Measurements from ENCODE around the gene PLXNA1. TPM values are rescaled to one million over a fixed set of nuclear protein-coding genes. Genes with fewer than 3 reads are reported as not detected.

Gene PLXNA1
- total and polyA plus RNA-seq, 2 experiments from 2014 or later: 19.7 to 35.1 TPM

DNA sequence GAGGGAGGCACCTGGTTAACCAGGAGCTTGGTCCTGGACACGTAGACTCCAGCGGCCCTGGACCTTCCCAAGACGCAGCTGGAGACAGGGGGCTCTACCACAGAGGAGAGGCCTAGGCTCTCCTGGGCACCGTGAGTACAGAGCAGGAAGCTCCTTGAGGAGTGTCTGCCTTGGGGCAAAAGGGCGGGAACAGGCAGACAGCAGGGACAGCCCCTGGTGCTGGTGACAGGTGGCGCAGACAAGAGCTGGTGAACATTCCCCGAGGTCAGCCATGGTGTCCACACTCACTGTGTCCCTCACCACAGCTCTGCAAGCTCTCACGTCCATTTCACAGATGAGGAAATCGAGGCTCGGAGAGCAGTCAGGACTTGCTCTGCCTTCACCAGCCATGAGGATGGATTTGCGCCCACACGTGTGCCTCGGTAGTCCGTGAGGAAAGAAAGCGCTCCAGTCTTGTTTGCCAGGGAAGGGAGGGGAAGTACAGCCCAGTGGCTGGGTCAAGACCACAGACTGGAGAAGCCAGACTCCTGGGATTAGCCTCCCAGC is 2.6 kb upstream of the PLXNA1 start:
- TF ChIP-seq, protein P1, sequence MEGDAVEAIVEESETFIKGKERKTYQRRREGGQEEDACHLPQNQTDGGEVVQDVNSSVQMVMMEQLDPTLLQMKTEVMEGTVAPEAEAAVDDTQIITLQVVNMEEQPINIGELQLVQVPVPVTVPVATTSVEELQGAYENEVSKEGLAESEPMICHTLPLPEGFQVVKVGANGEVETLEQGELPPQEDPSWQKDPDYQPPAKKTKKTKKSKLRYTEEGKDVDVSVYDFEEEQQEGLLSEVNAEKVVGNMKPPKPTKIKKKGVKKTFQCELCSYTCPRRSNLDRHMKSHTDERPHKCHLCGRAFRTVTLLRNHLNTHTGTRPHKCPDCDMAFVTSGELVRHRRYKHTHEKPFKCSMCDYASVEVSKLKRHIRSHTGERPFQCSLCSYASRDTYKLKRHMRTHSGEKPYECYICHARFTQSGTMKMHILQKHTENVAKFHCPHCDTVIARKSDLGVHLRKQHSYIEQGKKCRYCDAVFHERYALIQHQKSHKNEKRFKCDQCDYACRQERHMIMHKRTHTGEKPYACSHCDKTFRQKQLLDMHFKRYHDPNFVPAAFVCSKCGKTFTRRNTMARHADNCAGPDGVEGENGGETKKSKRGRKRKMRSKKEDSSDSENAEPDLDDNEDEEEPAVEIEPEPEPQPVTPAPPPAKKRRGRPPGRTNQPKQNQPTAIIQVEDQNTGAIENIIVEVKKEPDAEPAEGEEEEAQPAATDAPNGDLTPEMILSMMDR (IDR thresholded peaks at IDR 0.05; ENCODE audit: poor library complexity): no peak
- peaks cover 12% of the 10 kb centered on the region for H4K20me1 ChIP-seq (ENCODE audit: insufficient read depth, poor library complexity, severe bottlenecking)
- no peak overlapping the region for H3K4me2 ChIP-seq
- DNase-seq (ENCODE audit: low spot score): no peak
- peaks cover 4% of the 10 kb centered on the region for H3K27me3 ChIP-seq
- H3K27ac ChIP-seq: no peak overlapping the region
- peaks cover 10% of the 10 kb centered on the region for H3K4me1 ChIP-seq (ENCODE audit: insufficient read depth)
- WGBS (ENCODE audit: low lambda C conversion rate, missing lambda C conversion rate): 95% methylated on average over 15 of the region's 15 CpGs
- H3K4me3 ChIP-seq: no peak overlapping the region
- H3K36me3 ChIP-seq (replicated peaks; ENCODE audit: insufficient read depth, low read depth): no peaks in the 10 kb centered on the region
- no peaks in the 10 kb centered on the region for H3K9me3 ChIP-seq (ENCODE audit: low read depth)
- peaks cover 18% of the 10 kb centered on the region for H3K79me2 ChIP-seq
- H2AFZ ChIP-seq: no peak overlapping the region
- no peaks in the 10 kb centered on the region for H3K9me2 ChIP-seq (replicated peaks; ENCODE audit: insufficient read depth)

DNA sequence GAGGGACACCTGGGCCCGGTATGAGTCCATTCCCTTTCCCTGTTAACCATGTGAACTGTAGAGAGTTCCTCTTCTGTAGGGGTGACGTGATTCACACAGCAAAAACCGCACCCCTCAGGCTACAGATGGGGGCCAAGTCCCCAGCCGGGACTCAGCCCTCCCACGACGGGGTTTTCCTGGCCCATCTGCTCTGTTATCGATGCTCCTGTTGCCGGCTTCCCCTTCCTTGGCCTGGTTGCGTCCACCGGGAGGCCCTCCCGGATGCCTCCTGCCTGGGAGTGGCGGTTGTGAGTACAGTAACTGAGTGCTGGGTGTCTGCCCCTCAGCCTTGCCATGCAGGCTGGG is 817 bp upstream of the PLXNA1 start:
- peak overlapping the region; percentile 88 for H2AFZ ChIP-seq

DNA sequence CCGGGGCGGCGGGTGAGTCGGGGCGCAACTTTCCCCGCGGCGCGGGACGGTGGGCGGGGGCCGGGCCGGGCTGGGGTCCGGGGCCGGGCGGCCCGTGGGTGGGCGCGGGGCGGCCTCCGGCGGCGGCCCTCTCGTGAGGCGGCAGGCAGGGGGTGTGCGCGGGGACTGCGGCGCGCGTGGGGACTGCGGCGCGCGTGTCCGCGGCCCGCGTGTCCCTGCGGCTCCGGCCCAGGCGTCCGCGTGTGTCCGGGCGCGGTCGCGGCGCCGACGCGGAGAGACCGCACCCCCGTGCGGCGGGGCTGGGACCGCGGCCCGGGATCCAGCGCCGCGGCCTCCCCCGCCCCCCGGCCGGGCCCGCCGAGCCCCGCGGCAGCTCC is 349 bp downstream of the PLXNA1 start:
- Histone ChIP-seq H3K27ac (no peak overlapping the region), H4K20me1 (ENCODE audit: insufficient read depth, poor library complexity, severe bottlenecking) (peaks cover 41% of the 10 kb centered on the region), H3K4me1 (ENCODE audit: insufficient read depth) (peaks cover 19% of the 10 kb centered on the region), H3K9me2 (replicated peaks; ENCODE audit: insufficient read depth) (no peaks in the 10 kb centered on the region), H2AFZ (peak overlapping the region; percentile 78), H3K79me2 (peaks cover 43% of the 10 kb centered on the region), H3K4me2 (peak overlapping the region; percentile 89), H3K4me3 (peak overlapping the region; percentile 91), H3K36me3 (replicated peaks; ENCODE audit: insufficient read depth, low read depth) (no peaks in the 10 kb centered on the region), H3K9me3 (ENCODE audit: low read depth) (no peaks in the 10 kb centered on the region), H3K27me3 (peaks cover 4% of the 10 kb centered on the region)
- DNase-seq (ENCODE audit: low spot score): peak; percentile 59
- TF ChIP-seq EZH2 (IDR thresholded peaks at IDR 0.05; ENCODE audit: borderline replicate concordance) (no peak), EZH2phosphoT487 (IDR thresholded peaks at IDR 0.05; ENCODE audit: low read depth, severe bottlenecking, unreplicated experiment) (no peak)
- TF ChIP-seq, protein P1 (IDR thresholded peaks at IDR 0.05; ENCODE audit: poor library complexity): no peak
- no CpG with 5 or more reads among the region's 70 CpGs for WGBS (ENCODE audit: low lambda C conversion rate, missing lambda C conversion rate)

More for the DNA sequence above, 817 bp upstream of the PLXNA1 start:
- TF ChIP-seq EZH2phosphoT487 (IDR thresholded peaks at IDR 0.05; ENCODE audit: low read depth, severe bottlenecking, unreplicated experiment): no peak
- Histone ChIP-seq H3K79me2 (peaks cover 35% of the 10 kb centered on the region), H3K4me2 (peak overlapping the region; percentile 95), H3K9me3 (ENCODE audit: low read depth) (no peaks in the 10 kb centered on the region), H3K27ac (no peak overlapping the region), H4K20me1 (ENCODE audit: insufficient read depth, poor library complexity, severe bottlenecking) (peaks cover 30% of the 10 kb centered on the region), H3K36me3 (replicated peaks; ENCODE audit: insufficient read depth, low read depth) (no peaks in the 10 kb centered on the region), H3K9me2 (replicated peaks; ENCODE audit: insufficient read depth) (no peaks in the 10 kb centered on the region), H3K4me1 (ENCODE audit: insufficient read depth) (peaks cover 19% of the 10 kb centered on the region), H3K27me3 (peaks cover 4% of the 10 kb centered on the region), H3K4me3 (peak overlapping the region; percentile 62)
- 21% methylated on average over 12 of the region's 12 CpGs for WGBS (ENCODE audit: low lambda C conversion rate, missing lambda C conversion rate)
- DNase-seq (ENCODE audit: low spot score): no peak

DNA sequence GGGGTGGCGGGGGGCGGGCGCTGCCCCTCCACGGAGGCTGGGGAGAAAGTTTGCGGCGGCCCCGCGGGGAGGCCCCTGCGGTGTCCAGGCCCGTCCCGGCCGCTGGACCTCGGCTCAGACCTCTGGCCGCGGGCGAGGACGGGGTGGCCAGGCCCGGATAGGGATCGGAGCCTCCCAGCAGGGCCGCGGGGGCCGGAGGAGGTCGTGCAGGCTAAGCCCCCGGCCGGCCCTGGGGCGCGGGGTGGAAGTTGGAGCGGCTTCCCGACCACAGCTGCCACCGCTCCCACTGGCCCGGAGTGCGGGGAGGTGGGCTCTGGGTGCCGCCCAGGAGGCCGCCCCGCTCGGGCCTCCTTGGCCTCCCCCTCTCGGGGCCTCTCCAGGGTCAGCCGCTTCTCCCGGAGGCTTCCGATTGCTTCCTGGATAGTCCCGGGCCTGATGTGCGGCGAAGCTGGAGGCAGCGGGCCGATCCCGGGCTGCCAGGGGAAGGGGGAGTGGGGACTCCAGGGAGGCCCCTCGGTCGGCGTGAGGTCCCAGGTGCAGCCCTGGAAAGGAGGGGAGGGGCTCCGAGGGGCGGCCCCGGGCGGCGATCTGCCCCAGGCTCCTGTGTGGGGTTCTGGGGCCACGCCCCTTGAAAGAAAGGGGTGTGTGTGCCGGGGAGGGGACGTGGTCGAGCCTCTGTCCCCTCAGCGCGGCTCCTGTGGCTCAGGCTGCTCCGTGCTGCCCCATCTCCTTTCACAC is 907 bp downstream of the PLXNA1 start:
- DNase-seq (ENCODE audit: low spot score): peak; percentile 74
- TF ChIP-seq EZH2 (IDR thresholded peaks at IDR 0.05; ENCODE audit: borderline replicate concordance) (no peak), EZH2phosphoT487 (IDR thresholded peaks at IDR 0.05; ENCODE audit: low read depth, severe bottlenecking, unreplicated experiment) (no peak)
- TF ChIP-seq, protein P1 (IDR thresholded peaks at IDR 0.05; ENCODE audit: poor library complexity): no peak
- Histone ChIP-seq H3K4me1 (ENCODE audit: insufficient read depth) (peaks cover 19% of the 10 kb centered on the region), H3K4me3 (peak overlapping the region; percentile 91), H4K20me1 (ENCODE audit: insufficient read depth, poor library complexity, severe bottlenecking) (peaks cover 45% of the 10 kb centered on the region), H3K36me3 (replicated peaks; ENCODE audit: insufficient read depth, low read depth) (no peaks in the 10 kb centered on the region), H3K27me3 (peaks cover 4% of the 10 kb centered on the region), H3K9me3 (ENCODE audit: low read depth) (no peaks in the 10 kb centered on the region), H2AFZ (peak overlapping the region; percentile 78), H3K4me2 (peak overlapping the region; percentile 89), H3K79me2 (peaks cover 43% of the 10 kb centered on the region), H3K9me2 (replicated peaks; ENCODE audit: insufficient read depth) (no peaks in the 10 kb centered on the region), H3K27ac (peak overlapping the region; percentile 27)
- 1% methylated on average over 27 of the region's 61 CpGs for WGBS (ENCODE audit: low lambda C conversion rate, missing lambda C conversion rate)
